Fibroblast of skin of left biceps (primary cell): ENCODE measurements around the gene STYXL1.

ENCODE experiments used
- DNase-seq, 2 experiments: peaks; one replicate each; pipeline ENCODE4 v3.0.0-alpha.2; 2013; ENCODE audit warnings: low read depth in 2 of 2

Gene STYXL1

GRCh38 chr7:75992083-75992755, 55.6 kb downstream of the STYXL1 start:
- DNase-seq = no peak

- DNase-seq = no peak
These were observed 56.2 kb downstream of the STYXL1 start for GRCh38 chr7:75991531-75992082.

DNA sequence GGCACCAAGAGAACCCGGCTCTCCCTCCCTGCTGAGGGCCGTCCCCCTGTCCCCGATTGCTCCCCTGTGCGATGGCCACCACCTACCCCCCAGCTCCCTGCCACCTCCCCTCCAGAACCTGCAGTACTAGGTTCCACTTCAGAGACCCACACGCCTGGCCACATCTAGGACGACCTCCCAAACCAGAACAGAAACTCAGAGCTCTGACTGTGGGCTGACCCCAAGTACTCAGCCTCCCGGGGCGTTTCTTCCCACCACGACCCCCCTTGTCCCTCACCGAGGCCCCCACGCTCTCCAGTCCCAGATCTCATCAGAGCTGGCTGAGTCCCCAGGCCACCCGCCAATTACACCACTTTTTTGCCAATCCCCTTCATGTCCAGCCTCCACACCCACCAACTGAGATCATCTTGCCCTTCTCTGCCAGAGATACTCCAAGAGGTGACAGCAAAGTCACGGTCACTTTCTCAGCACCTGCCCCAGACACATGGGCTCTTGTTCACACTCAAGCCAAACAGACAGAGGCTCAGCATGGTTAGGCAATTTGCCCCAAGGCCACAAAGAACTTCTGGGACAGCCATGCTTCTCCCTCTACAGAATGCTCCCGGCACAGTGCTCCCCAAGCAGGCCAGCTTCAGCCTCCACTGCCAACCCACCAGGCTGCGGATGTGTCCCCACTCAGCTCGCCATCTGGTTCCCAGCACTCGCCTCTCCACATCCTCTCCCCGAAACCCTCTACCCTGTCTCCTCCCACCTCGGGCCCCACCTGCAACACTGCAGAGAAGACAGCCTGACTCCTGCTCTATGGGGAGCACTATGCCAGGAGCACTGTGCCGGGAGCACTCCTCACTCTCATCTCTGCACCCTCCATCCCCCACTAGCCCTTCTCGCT, 58.1 kb downstream of the STYXL1 start:
- no peak for DNase-seq

- DNase-seq = no peak
These were observed 59.0 kb downstream of the STYXL1 start for GRCh38 chr7:75988568-75989499.

GRCh38 chr7:75987805-75988567, 59.8 kb downstream of the STYXL1 start:
- DNase-seq = no peak

DNA sequence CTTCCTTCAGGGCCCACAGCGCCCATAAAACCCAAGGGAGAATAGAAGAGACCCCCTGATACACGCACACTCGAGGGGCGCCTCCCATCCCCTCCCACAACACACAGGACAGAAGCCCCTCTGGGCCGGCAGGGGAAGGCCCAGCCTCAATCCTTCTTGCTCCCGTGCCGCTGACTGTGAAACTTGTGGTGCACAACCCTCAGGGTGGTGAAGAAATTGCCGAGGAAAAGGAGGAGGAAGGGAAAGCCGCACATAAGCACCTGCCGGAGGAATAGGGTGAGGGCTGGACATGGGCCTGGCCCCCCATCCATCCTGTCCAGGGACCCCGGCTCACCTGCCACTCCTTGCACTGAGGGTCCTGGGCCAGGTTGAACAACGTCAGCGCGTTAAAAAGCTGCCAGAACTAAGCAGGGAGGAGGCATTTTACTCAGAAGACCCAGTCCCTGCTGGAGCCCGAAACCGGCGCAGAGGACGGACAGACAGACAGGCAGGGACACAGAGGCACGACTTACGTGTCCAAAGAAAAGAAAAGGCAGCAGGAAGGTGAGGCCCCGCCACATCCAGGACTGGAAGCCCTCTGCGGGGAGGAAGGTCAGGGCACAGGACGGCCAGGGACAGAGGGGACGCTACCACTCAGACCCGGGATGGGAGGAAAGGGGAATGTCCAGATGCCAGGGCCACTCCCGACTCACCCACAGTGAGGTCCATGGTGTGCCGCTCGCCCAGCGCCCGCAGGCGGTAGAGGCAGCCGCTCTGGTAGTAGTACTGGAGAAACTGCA, 60.6 kb downstream of the STYXL1 start:
- no peak for DNase-seq

- DNase-seq = no peak
These were observed 61.5 kb downstream of the STYXL1 start for GRCh38 chr7:75986147-75986781.

GRCh38 chr7:75985518-75986146, 62.2 kb downstream of the STYXL1 start:
- no peak for DNase-seq

DNA sequence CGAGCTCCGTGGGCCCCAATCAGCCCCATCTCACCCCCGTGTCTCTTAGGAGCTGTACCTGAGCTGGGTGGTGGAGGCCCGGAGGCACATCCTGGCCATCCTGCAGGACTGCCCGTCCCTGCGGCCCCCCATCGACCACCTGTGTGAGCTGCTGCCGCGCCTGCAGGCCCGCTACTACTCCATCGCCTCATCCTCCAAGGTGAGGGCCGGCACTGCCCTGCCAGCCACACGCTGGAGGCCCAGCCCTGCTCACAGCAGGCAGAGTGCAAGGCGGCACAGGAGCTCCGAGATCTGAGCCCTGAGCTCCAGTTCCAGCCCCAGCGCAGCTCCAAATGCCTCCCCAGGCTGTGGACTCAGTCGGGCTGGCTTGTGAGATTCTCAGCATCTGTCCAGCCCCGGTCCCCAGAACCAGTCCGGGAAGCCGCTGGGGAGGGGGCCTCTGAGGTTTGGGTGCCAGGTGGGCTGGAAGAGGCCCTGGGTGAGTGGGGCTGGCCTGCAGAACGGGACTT, 62.7 kb downstream of the STYXL1 start:
- no peak for DNase-seq

DNA sequence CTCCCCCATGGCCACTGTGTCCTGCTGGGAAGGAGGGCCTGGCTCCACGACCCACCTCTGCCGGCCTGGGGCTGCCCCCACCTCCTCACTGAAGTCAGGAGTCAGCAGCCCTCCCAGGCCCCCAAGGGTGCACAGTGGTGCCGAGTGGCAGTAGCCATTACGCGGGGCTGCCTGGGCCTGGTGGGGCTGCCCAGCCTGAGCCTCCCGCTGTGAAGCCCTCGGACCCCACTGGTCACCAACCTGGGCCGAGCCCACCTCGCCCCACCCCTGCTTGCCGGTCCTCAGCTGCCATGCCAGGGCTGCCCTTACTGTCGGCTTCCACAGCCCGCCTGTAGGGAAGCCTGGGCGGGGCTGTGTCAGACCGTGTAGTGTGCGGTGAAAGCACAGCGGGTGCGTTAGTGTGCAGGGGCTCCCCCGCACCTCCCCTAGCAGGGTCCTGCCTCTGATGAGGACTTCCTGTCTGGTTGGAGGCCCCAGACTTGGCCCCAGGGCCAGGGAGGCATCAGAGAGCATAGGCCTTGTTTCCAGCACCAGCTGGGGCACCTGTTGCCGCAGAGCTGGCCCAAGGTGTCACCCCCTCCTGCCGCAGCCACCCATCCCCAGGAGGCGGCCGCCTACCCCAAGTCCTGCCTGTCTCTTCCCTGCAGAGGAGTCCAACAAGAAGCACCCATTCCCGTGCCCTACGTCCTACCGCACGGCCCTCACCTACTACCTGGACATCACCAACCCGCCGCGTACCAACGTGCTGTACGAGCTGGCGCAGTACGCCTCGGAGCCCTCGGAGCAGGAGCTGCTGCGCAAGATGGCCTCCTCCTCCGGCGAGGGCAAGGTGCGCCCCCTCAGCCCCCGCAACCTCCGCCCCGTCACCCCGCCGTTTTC, 63.4 kb downstream of the STYXL1 start:
- DNase-seq = no peak

- DNase-seq = no peak
These were observed 64.2 kb downstream of the STYXL1 start for GRCh38 chr7:75983471-75984129.

GRCh38 chr7:75982306-75983064, 65.3 kb downstream of the STYXL1 start:
- no peak for DNase-seq

DNA sequence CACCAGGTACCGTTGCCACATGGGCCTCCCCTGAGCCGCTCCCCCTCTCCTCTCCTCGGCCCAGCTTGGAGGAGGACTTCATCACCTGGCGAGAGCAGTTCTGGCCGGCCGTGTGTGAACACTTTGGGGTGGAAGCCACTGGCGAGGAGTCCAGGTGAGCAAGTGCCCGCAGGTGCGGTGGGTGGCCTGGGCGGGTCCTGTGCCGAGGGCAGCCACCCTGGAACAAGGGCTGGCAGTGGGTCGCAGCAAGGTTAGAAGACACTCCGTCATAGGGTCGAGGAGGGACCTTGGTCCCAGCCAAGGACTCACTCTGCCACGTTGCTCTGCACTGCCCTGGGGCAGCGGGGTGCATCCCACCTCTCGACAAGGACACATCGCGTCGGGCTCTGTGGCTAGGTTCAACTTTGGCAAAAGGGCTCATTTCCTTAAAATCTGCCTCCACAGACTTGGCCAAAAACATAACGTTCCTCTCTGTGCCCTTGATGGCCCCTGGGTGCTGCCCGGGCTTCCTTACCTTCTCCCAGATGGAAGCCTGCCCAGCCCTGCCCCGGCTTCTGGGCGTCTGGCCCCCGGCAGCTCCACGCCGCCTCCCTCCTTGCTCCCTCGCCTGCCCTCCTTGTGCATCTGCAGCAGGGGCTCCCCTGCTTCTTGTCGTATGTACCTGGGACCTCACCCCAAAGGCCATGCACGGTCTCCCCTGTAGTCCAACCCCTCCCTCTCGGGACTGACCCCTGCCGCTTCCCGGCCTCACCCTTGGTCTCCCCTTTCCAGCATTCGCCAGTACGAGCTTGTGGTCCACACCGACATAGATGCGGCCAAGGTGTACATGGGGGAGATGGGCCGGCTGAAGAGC, 66.1 kb downstream of the STYXL1 start:
- DNase-seq = no peak

- DNase-seq = no peak
These were observed 66.7 kb downstream of the STYXL1 start for GRCh38 chr7:75981203-75981452.

- no peak for DNase-seq
These were observed 67.2 kb downstream of the STYXL1 start for GRCh38 chr7:75980430-75981202.
